Endometrial microvascular endothelial cells (primary cell): Measurements from ENCODE around the gene SMC1B. TPM values are rescaled to one million over a fixed set of nuclear protein-coding genes. Genes with fewer than 3 reads are reported as not detected.
"Not testable (repeated sequence)": the region's sequence is repeated elsewhere in the genome, so short reads cannot be mapped to it uniquely, and the experiment has no call there.

Source experiments
- in situ Hi-C: cut with HindIII; loops from 2 replicates; pipeline ENCODE4 v1.10.0; 2017; ENCODE audit warnings: low sequenced_read_pairs, low pct_unique_long_range_greater_than_20kb; ENCODE audit errors: inconsistent ontology term
- total RNA-seq: library from RNA; depleted of rRNA; stranded (reverse); fragments of >200 nt; gene quantifications from one replicate; pipeline ENCODE4 v1.2.3, GENCODE V29; 2015; ENCODE audit errors: inconsistent ontology term

Gene SMC1B
- total RNA-seq, 1 donor from 2014 or later, result not detected

DNA sequence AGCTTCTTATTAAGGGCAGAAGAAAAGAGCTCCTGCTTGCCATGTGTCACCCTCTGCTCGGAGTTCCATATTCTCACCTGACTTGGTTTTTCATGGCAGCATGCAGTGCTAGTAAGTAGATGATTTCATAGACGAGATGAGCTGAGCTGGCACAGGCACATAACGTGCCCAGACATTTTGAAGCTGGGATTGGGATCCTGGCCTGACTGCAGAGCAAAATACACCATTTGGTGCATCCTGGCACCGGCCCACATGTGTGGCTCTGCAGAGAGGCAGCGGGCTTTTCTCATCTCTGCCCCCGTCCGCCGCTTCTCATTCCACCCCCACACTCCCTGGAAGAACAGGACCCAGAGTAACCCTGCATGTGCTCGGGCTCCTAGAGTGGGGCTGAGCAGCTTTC is 78.9 kb downstream of the SMC1B start:
- in situ Hi-C loops, result loop anchor here (10.0 kb wide), 1 partner anchor 60 kb away; no protein-coding TSS in a partner anchor

DNA sequence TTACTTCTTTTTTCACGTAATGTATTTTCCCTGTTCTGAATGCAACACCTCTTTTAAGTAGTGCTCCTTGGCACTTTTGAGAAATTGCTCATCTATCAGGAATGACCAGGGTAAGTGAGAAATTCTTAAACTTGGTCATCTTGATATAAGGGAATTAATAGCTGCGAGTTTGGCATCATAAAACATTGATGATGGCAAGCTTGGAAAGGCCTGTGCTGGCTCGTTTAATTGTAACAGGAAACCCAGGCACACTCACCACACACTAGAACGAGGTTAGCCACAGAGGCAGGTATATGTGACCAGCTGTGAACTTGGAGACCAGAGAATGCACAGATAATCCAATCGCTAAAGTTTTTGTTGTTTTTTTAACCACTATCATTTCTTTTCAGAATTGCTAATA is 79.3 kb downstream of the SMC1B start:
- in situ Hi-C loops, result loop anchor here (10.0 kb wide), 1 partner anchor 59 kb away; no protein-coding TSS in a partner anchor

DNA sequence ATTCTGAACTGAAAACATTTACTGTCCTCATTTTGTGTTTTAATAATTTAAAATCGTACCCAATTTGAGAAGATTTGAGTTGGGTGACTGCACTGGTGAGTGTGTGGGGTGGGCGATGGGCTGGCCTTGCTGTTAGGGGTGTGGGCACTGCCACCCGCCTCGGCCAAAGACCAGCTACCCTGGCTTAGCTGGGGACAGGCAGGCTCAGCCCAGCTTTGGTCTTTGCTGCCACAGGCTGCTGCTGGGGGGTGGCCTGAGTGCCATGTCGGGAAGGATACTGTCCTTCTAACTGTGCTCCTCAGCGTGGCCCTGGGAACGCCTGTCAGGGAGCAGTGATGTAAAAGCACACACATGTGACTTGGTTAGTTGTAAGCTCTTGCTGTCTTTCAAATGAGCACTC is 81.4 kb downstream of the SMC1B start:
- in situ Hi-C loops, result loop anchor here (10.0 kb wide), 1 partner anchor 57 kb away; no protein-coding TSS in a partner anchor

DNA sequence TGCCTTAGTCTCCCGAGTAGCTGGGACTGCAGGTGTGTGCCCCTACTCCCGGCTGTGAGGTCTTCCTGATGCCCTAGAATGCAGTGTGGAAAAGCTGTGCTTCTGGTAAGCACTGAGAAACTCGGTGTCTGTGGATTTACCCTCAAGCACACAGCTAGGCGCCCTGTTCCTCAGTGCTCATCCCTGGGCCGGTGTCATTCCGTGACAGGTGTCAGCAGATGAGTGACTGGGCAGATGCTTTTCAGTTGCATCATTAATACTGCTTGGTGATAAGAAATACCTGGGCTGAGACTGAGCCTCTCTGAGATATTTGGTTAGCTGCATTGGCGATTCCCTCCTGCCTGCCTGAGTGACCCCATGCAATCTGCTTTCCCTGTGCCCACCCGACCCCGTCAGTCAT is 81.9 kb downstream of the SMC1B start:
- in situ Hi-C loops, result loop anchor here (10.0 kb wide), 1 partner anchor 57 kb away; no protein-coding TSS in a partner anchor

DNA sequence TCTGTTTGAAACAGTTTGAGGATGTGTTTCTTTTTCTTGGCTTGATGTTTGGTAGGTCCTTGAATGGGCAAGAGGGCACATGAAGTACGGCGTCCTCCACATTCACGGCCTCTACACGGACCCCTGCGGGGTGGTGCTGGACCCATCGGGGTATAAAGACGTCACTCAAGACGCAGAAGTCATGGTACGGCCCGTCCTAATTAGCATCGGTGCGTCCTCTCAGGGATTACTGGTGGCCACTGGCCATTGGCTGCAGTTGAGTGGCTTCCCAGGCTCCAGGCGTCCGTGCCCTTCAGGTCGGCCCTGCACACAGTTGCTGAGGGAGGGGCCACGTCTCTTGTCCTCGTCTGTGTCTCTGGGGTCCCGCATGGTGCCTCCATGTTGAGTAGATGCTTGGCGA is 82.9 kb downstream of the SMC1B start:
- in situ Hi-C loops, result loop anchor here (10.0 kb wide), 1 partner anchor 56 kb away; no protein-coding TSS in a partner anchor

DNA sequence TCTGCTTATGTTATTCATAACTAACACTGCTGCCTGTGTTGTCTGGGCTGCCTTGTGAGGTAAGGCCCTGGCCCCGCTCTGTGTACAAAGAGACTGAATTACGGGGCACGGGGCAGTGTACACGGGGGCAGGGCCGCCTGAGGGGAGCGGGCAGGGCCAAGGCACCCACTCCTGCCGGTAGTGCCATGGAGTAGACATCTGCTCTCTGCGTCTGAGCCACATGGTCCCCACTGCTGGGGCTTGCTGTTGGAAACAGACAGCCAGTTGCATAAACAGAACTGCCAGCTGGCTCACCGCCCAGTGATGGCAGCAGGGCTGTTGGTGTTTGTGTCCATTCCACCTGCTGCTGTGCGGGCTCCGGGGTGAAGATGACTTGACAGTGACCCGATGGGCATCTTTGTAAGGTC is 83.9 kb downstream of the SMC1B start:
- in situ Hi-C loops, result no loop called here

DNA sequence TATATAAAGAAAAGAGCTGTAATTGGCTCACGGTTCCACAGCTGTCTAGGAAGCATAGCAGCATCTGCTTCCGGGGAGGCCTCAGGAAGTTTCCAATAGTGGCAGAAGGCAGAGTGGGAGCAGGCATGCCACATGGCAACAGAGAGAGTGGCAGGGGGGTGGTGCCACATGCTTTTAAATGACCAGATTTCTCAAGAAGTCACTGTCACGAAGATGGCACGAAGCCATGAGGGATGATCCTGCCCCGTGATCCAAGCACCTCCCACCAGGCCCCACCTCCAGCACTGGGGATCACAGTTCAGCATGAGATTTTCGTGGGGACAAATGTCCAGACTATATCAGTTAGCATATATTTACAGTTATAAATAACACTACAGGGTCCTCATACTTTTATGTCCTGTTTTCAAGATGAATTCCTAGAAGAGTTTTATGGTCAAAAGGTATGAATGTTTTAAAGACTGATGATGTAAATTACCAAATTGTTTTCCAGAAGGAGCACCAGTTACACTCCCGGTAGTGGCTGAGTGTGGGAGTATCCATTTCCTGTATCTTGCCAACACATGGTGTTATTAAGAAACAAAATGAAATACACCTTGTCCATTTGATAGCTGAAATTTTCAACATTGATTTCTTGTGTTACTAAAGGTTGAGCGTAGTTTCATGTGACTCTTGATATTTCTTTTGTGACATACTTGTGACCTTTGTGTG is 84.4 kb downstream of the SMC1B start:
- in situ Hi-C loops, result no loop called here

DNA sequence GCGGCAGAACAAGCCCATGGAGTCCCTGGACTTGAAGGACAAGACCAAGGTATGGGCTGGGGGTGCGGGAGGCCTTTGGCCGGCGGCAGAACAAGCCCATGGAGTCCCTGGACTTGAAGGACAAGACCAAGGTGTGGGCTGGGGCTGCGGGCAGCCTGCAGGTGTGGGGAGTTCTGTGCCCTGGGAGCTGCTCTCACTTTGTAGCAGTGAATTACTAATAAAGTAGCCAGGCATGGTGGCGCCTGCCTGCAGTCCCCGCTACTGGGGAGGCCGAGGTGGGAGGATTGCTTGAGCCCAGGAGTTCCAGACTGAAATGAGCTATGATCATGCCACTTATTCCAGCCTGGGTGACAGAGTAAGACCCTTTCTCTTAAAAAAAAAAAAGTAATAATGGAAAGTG is 85.1 kb downstream of the SMC1B start:
- in situ Hi-C loops, result not testable (repeated sequence)

DNA sequence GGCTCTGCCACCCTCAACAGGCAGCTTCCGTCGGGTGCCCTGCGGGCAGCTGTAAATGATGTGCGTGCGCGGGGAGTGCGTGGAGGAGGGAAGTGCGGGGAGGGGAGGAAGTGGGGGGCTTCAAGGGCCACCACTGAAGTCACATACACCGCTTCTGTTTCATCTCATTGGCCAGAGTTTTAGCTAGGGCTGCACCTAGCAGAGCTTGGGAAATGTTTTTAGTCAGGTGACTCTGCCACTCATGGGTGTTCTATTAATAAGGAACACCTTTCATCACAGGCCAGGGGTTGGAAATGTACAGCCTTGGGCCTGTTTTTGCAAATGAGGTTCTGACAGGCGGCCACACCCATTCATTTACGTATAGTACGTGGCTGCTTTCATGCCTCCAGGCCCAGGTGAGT is 89.1 kb downstream of the SMC1B start:
- in situ Hi-C loops, result no loop called here

DNA sequence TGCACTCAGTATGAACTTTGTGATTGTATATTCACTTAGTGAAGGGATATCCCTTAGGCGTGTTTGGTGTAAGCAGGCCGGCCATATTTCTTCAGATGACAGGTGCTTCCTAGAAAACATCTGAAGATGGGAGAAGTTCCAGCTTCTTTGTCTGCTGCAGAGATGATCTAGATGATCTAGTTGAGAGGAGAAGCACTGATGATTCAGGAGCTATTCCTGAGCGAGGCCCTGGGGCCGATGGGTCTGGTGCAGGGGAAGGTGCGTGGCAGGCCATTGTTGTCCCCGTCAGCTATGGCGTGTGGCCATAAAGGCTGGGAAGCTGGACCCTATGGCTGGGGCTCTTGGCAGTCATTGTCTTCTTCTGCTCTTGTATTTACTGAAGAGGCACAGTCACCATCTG is 89.7 kb downstream of the SMC1B start:
- in situ Hi-C loops, result no loop called here

DNA sequence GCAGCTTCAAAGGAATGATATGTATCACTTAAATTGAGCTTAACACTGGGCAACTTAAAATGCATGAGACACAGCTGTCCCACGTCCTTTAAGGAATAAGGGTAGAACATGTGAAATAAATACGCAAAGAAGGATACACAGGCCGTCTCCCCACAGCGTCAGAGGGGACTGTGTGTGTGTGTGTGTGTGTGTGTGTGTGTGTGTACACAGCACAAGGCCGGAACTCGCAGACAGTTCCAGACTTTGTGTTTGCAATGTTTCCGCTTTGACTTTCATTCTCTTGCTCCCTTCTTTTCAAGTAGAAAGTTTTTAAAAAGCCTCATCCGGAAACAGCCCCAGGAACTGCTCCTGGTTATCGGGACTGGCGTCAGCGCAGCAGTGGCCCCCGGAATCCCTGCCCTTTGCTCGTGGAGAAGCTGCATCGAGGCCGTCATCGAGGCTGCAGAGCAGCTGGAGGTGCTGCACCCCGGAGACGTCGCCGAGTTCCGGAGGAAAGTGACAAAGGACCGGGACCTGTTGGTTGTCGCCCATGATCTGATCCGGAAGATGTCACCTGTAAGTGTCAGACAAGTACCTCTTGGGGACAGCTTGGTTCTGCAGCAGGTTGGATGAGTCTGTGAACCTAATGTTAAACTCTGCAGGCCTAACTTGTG is 90.4 kb downstream of the SMC1B start:
- in situ Hi-C loops, result no loop called here

DNA sequence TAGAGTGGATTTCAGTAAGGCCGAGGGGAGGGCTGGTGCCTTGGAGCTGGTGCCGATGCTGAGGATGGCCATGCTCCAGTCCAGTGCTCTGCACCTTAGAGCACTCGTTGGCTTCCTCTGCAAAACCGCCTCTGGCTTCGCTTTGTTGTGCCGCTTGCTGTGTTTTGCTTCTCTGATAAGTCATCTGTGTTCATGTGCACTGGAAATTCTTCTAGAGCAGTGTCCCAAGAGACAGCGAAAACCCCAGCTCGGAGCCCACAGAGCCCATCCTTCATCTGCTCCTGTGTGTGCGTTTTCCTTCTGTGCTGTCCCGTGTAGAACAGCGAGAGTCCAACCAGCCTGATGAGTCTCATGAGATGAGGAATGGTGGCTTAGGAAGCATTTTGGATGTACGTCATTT is 91.6 kb downstream of the SMC1B start:
- in situ Hi-C loops, result no loop called here

DNA sequence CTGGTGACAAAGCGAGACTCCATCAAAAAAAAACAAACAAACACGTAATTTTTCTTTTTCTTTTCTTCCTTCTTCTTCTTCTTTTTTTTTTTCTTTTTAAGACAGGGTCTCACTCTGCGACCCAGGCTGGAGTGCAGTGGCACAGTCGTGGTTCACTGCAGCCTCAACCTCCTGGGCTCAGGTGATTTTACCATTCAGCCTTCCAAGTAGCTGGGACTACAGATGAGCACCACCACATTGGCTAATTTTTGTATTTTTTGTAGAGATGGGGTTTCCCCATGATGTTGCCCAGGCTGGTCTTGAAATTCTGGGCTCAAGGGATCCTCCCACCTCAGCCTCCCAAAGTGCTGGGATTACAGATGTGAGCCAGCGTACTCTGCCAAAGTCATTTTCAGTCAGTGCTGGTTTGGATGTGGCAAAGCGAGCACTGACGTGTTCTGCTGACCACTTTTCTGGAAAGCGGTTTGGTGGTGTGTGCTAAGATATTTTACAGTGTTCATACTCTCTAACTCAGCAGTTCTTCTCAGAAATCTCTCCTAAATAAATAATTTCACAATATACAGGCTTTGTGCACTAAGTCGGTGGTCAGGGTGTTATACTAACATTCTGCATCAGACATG is 92.9 kb downstream of the SMC1B start:
- in situ Hi-C loops, result no loop called here

DNA sequence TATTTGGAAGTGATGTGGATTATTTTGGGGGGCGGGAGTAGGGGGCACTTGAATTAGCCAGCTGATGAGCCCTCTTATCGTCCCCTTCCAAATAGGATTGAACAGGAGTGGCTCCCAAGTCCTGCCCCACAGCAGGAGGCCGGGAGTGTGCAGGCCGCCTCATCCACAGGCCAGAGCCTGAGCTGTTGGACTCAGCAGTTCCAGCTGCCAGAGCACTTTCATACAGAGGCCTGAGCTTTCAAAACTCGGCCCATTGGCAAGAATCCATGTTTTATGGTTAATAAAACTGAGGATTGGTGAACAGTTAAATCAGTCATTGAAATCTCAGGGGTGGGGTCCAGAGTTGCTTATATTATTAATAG is 94.1 kb downstream of the SMC1B start:
- in situ Hi-C loops, result no loop called here

DNA sequence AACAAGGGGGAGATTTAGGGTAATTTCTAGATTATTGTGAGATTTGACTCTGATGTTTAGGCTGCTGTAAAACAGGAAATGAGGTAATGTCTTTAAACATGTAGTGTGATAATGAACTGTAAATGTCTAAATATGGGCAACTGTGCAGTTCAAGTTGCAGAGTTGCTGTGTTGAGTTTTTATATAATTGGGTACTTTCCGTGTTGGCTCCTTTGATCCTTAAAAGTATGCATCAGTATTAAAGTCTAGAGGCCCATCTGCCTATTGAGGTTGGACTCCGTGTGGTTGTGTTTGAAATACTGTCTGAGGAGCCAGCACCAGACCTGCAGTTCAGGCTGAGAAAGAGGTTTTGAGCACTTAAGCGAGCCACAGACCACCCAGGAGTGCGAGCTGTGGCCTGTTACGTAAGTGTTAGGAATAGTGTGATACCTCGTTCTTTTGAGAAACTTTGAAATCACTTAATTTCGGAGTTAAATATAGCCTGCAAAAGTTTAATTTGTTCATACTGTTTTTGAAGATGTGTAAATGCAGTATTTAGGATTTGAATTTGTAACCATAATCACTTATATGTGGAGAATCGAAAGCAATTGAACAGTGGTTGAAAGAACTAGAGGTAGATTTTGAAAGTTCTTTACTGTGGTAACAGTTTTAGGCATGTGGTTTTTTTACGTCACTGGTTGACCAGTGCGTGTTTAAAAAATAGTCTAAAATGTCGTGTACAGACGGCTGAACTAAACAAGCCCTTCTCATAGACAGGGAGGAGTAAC is 94.7 kb downstream of the SMC1B start:
- in situ Hi-C loops, result no loop called here

DNA sequence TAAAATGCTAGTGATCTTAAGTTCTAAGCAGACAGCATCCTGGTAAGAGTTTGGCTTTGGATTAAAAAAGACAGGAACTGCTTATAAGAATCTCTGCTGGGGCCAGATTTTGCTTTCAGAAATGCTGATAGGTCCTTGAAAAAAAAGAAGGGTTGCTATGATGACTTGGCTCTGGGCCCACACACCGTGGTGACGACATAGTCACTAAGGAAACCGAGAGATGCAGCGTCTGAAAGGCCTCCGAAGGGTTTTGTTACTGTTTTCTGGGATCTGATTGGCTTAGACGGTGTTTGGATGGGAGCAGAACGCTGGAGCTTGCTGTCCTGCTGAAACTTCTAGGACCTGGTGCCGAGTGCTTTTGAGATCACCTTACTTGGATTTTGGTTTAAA is 95.2 kb downstream of the SMC1B start:
- in situ Hi-C loops, result no loop called here

DNA sequence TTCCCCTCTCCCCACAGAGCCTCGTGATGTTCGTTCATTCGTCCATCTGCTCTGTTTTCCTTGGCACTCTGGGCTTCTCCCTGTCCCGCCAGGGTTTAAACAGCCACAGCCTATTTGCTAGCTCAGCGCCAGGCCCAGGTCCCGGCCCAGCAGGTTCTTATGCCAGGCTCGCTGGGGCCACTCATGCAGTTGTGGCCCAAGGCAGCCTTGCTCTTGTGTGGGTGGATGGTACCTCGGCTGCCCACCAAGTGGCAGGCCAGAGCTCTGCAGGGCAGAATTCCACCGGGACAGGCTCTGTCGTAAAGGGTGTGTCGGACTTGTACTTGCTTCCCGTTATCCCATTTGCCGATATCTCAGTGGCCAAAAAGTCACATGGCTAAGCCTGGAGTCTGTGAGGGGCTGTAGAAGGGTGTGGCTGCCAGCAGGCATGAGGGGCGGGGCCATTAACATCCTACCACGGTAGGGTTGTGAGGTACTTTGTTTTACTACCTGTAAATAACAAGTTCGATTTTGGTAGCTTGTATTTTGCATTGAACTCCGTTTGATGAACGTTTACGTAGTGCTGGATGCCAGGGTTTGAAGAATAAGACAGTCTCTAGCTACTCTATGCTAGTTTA is 95.7 kb downstream of the SMC1B start:
- in situ Hi-C loops, result no loop called here

DNA sequence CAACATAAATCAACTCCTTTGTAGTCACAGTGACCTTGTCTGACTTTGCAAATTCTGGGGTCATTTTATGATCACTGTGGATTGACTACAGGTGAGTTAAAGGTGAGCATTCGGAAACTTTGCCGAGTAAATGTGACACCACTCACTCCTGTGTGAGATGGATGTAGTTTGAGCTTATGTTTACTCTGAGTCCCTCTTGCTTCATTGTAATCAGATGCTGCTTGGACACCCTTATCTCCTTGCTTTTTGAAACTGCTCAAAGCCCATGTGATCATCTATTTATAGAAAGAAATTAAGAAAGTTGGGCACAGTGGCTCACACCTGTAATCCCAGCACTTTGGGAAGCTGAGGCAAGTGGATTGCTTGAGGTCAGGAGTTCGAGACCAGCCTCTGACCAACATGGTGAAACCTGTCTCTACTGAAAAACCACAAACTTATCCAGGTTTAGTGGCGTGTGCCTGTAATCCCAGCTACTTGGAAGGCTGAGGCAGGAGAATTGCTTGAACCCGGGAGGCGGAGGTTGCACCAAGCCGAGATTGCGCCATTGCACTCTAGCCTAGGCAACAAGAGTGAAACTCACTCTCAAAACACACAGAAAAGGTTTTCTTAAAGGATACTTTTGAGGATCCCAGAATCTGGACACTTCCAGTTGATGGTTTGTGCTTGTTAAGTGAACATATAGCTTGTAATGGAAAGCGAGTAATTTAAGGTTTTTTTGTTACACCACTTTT is 96.4 kb downstream of the SMC1B start:
- in situ Hi-C loops, result no loop called here
